Testis (tissue), 2 donors: ENCODE results near the gene PRMT5.

Experiments
- CTCF ChIP-seq, 3 experiments: fragments of 450-650 bp in 2 of 3; fragments of 200-600 bp in 1 of 3; sonication (generic) in 1 of 3; IDR thresholded peaks; one replicate each; pipeline ENCODE4 v1.5.1; 2016 to 2019; ENCODE audit warnings: antibody characterized with exemption in 3 of 3, mild to moderate bottlenecking in 2 of 3, moderate library complexity in 1 of 3
- POLR2A ChIP-seq: fragments of 450-650 bp; IDR thresholded peaks from one replicate; pipeline ENCODE4 v1.6.1; 2017; ENCODE audit warnings: antibody characterized with exemption, mild to moderate bottlenecking, moderate library complexity

GRCh38 chr14:22929961-22930364 lies 787 bp upstream of the PRMT5 start:
- TF ChIP-seq CTCF (IDR thresholded peaks at IDR 0.05): no peak
- TF ChIP-seq POLR2A: no peak
